ENCODE results near the gene KDM6A. TPM values are rescaled to one million over a fixed set of nuclear protein-coding genes. Genes with fewer than 3 reads are reported as not detected.
A peak's percentile ranks its signal among the peaks of the same experiment; 100 is the strongest.
"Not testable (repeated sequence)": the region's sequence is repeated elsewhere in the genome, so short reads cannot be mapped to it uniquely, and the experiment has no call there.

Gene KDM6A
- total RNA-seq, 1 donor from 2014 or later = 14.4 TPM

- no peak for DNase-seq (ENCODE audit: low spot score)
- H3K4me1 Mint-ChIP-seq (ENCODE audit: low read depth) = no peaks in the 10 kb centered on the region
- H3K4me3 Mint-ChIP-seq (ENCODE audit: unreplicated experiment) = no peak overlapping the region
- TF ChIP-seq CTCF (IDR thresholded peaks at IDR 0.05) = no peak
- H3K9me3 Mint-ChIP-seq (ENCODE audit: low read depth) = peaks cover 10% of the 10 kb centered on the region
- no peaks in the 10 kb centered on the region for H3K27me3 Mint-ChIP-seq (ENCODE audit: low read depth)
- no peak overlapping the region for H3K27ac Mint-ChIP-seq (ENCODE audit: unreplicated experiment)
- H3K36me3 Mint-ChIP-seq (ENCODE audit: low read depth) = no peaks in the 10 kb centered on the region
Observed at GRCh38 chrX:44843318-44843702, 29.7 kb upstream of the KDM6A start.

DNA sequence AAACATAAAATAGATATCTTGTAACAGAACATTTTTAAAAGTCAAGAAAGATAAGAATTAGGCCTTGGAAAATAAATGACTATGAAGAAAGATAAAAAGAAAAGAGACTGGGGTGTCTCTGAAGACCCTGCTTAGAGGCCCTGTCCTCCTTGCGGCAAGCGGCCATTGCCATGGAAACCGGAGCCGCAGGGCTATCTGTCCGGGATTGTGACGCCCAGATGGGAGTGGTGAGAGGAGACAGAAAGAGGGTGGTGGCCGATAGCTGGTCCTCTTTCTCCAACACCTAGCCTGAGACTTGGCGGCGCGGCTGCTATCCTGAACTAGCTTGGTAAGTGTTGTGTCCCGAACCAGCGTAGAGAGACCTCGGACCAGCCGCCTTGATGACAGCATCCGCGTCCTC, 29.2 kb upstream of the KDM6A start, which contains the start of gene DUSP21:
DUSP21 (plus strand) TSS at position 269 of the 400 bp plus-strand sequence; CDS start at position 381, 112 bp downstream.
- Mint-ChIP-seq H3K36me3 (ENCODE audit: low read depth) (no peaks in the 10 kb centered on the region), H3K9me3 (ENCODE audit: low read depth) (peaks cover 10% of the 10 kb centered on the region)

DNA sequence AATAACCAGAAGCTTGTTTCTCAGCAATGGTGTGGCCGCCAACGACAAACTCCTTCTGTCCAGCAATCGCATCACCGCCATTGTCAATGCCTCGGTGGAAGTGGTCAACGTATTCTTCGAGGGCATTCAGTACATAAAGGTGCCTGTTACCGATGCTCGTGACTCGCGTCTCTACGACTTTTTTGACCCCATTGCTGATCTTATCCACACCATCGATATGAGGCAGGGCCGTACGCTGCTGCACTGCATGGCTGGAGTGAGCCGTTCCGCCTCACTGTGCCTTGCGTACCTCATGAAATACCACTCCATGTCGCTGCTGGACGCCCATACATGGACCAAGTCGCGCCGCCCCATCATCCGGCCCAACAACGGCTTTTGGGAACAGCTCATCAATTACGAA, 28.8 kb upstream of the KDM6A start:
- no peak overlapping the region for H3K27ac Mint-ChIP-seq (ENCODE audit: unreplicated experiment)
- H3K9me3 Mint-ChIP-seq (ENCODE audit: low read depth) = peaks cover 10% of the 10 kb centered on the region
- DNase-seq (ENCODE audit: low spot score) = no peak
- no peak overlapping the region for H3K4me3 Mint-ChIP-seq (ENCODE audit: unreplicated experiment)
- no peak for TF ChIP-seq CTCF (IDR thresholded peaks at IDR 0.05)
- H3K36me3 Mint-ChIP-seq (ENCODE audit: low read depth) = no peaks in the 10 kb centered on the region
- no peaks in the 10 kb centered on the region for H3K4me1 Mint-ChIP-seq (ENCODE audit: low read depth)
- no peaks in the 10 kb centered on the region for H3K27me3 Mint-ChIP-seq (ENCODE audit: low read depth)

More for the DNA sequence above, 29.2 kb upstream of the KDM6A start, which contains the start of gene DUSP21:
- DNase-seq (ENCODE audit: low spot score) = no peak
- Mint-ChIP-seq H3K4me3 (ENCODE audit: unreplicated experiment) (no peak within 1 kb of the TSS), H3K27me3 (ENCODE audit: low read depth) (no peaks in the 10 kb centered on the region), H3K4me1 (ENCODE audit: low read depth) (no peaks in the 10 kb centered on the region), H3K27ac (ENCODE audit: unreplicated experiment) (no peak within 1 kb of the TSS)
- no peak for TF ChIP-seq CTCF (IDR thresholded peaks at IDR 0.05)

DNA sequence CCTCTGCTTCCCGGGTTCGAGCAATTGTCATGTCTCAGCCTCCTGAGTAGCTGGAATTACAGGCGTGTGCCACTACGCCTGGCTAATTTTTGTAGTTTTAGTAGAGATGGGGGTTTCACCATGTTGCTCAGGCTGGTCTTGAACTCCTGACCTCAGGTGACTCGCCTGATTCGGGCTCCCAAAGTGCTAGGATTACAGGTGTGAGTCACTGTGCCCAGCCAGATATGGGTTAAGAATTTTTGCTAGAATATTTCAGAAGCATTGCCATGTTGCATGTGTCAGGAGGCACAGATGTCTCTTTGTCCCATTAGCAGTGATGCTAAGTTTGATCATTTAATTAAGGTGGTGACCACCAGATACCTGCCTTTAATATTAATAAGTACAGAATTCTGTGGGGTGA, 22.1 kb upstream of the KDM6A start:
- not testable (repeated sequence) for H3K4me1 Mint-ChIP-seq (ENCODE audit: low read depth); H3K4me3 Mint-ChIP-seq (ENCODE audit: unreplicated experiment); H3K27me3 Mint-ChIP-seq (ENCODE audit: low read depth); H3K27ac Mint-ChIP-seq (ENCODE audit: unreplicated experiment); DNase-seq (ENCODE audit: low spot score); H3K9me3 Mint-ChIP-seq (ENCODE audit: low read depth); H3K36me3 Mint-ChIP-seq (ENCODE audit: low read depth)

DNA sequence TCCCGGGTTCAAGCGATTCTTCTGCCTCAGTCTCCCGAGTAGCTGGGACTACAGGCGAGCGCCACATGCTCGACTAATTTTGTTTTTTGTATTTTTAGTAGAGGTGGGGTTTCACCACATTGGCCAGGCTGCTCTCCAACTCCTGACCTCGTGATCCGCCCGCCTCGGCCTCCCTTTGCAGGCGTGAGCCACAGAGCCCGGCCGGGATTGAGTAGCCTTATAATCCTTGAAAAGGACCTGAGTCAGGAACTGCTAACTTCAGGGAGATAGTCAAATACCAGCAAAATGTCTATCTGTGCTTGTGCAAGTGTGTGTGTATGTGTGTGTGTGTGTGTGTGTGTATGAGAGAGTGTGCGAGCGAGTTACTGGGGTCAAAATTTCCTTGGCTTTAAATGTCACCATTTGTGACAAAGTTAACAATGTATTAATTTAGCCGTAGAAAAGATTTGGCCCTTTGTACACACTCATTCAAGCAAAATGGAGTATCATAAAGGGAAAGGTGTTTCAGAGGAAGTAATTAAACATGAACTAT, 1.8 kb upstream of the KDM6A start:
- H3K9me3 Mint-ChIP-seq (ENCODE audit: low read depth) = peaks cover 5% of the 10 kb centered on the region

More for the DNA sequence above, 1.8 kb upstream of the KDM6A start:
- Mint-ChIP-seq H3K4me1 (ENCODE audit: low read depth) (peaks cover 15% of the 10 kb centered on the region), H3K36me3 (ENCODE audit: low read depth) (no peaks in the 10 kb centered on the region), H3K27me3 (ENCODE audit: low read depth) (no peaks in the 10 kb centered on the region), H3K4me3 (ENCODE audit: unreplicated experiment) (peak overlapping the region; percentile 58), H3K27ac (ENCODE audit: unreplicated experiment) (peak overlapping the region; percentile 49)
- DNase-seq (ENCODE audit: low spot score) = peak; percentile 76
- TF ChIP-seq CTCF (IDR thresholded peaks at IDR 0.05) = no peak

Measured in chondrocyte (in vitro differentiated cells).